Measurements from ENCODE around the gene ZC3H13. TPM values are rescaled to one million over a fixed set of nuclear protein-coding genes. Genes with fewer than 3 reads are reported as not detected.

The ZC3H13 gene
- total RNA-seq, 1 donor from 2014 or later, result 72.3 TPM

GRCh38 chr13:46063292-46063691, 10.7 kb upstream of the ZC3H13 start:
- Mint-ChIP-seq H3K4me1 (ENCODE audit: low read depth, unreplicated experiment) (peaks cover 1% of the 10 kb centered on the region), H3K9me3 (ENCODE audit: unreplicated experiment) (no peaks in the 10 kb centered on the region), H3K27me3 (ENCODE audit: unreplicated experiment) (no peaks in the 10 kb centered on the region), H3K27ac (ENCODE audit: unreplicated experiment) (no peak overlapping the region), H3K36me3 (ENCODE audit: unreplicated experiment) (no peaks in the 10 kb centered on the region), H3K4me3 (ENCODE audit: unreplicated experiment) (no peak overlapping the region)
- TF ChIP-seq, protein P1, sequence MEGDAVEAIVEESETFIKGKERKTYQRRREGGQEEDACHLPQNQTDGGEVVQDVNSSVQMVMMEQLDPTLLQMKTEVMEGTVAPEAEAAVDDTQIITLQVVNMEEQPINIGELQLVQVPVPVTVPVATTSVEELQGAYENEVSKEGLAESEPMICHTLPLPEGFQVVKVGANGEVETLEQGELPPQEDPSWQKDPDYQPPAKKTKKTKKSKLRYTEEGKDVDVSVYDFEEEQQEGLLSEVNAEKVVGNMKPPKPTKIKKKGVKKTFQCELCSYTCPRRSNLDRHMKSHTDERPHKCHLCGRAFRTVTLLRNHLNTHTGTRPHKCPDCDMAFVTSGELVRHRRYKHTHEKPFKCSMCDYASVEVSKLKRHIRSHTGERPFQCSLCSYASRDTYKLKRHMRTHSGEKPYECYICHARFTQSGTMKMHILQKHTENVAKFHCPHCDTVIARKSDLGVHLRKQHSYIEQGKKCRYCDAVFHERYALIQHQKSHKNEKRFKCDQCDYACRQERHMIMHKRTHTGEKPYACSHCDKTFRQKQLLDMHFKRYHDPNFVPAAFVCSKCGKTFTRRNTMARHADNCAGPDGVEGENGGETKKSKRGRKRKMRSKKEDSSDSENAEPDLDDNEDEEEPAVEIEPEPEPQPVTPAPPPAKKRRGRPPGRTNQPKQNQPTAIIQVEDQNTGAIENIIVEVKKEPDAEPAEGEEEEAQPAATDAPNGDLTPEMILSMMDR (IDR thresholded peaks at IDR 0.05; ENCODE audit: partially characterized antibody, unreplicated experiment), result no peak
- no peak for DNase-seq

GRCh38 chr13:46062185-46062584, 9.6 kb upstream of the ZC3H13 start:
- Mint-ChIP-seq H3K4me3 (ENCODE audit: unreplicated experiment) (no peak overlapping the region), H3K27me3 (ENCODE audit: unreplicated experiment) (no peaks in the 10 kb centered on the region), H3K9me3 (ENCODE audit: unreplicated experiment) (no peaks in the 10 kb centered on the region), H3K4me1 (ENCODE audit: low read depth, unreplicated experiment) (peaks cover 1% of the 10 kb centered on the region), H3K36me3 (ENCODE audit: unreplicated experiment) (no peaks in the 10 kb centered on the region), H3K27ac (ENCODE audit: unreplicated experiment) (no peak overlapping the region)
- DNase-seq, result no peak
- TF ChIP-seq, protein P1 (IDR thresholded peaks at IDR 0.05; ENCODE audit: partially characterized antibody, unreplicated experiment), result no peak

- DNase-seq, result no peak
- Mint-ChIP-seq H3K27me3 (ENCODE audit: unreplicated experiment) (no peaks in the 10 kb centered on the region), H3K4me1 (ENCODE audit: low read depth, unreplicated experiment) (peaks cover 1% of the 10 kb centered on the region), H3K4me3 (ENCODE audit: unreplicated experiment) (no peak overlapping the region), H3K27ac (ENCODE audit: unreplicated experiment) (no peak overlapping the region), H3K36me3 (ENCODE audit: unreplicated experiment) (no peaks in the 10 kb centered on the region), H3K9me3 (ENCODE audit: unreplicated experiment) (no peaks in the 10 kb centered on the region)
- TF ChIP-seq, protein P1 (IDR thresholded peaks at IDR 0.05; ENCODE audit: partially characterized antibody, unreplicated experiment), result no peak
These were observed 6.9 kb upstream of the ZC3H13 start for GRCh38 chr13:46059405-46059804.

- Mint-ChIP-seq H3K27me3 (ENCODE audit: unreplicated experiment) (no peaks in the 10 kb centered on the region), H3K4me3 (ENCODE audit: unreplicated experiment) (no peak overlapping the region), H3K36me3 (ENCODE audit: unreplicated experiment) (no peaks in the 10 kb centered on the region), H3K4me1 (ENCODE audit: low read depth, unreplicated experiment) (peaks cover 4% of the 10 kb centered on the region), H3K9me3 (ENCODE audit: unreplicated experiment) (no peaks in the 10 kb centered on the region), H3K27ac (ENCODE audit: unreplicated experiment) (no peak overlapping the region)
- TF ChIP-seq, protein P1 (IDR thresholded peaks at IDR 0.05; ENCODE audit: partially characterized antibody, unreplicated experiment), result no peak
- no peak for DNase-seq
These were observed 5.7 kb upstream of the ZC3H13 start for GRCh38 chr13:46058268-46058667.

GRCh38 chr13:46057256-46058015, 4.9 kb upstream of the ZC3H13 start:
- Mint-ChIP-seq H3K27me3 (ENCODE audit: unreplicated experiment) (peaks cover 2% of the 10 kb centered on the region), H3K4me3 (ENCODE audit: unreplicated experiment) (no peak overlapping the region), H3K36me3 (ENCODE audit: unreplicated experiment) (no peaks in the 10 kb centered on the region), H3K27ac (ENCODE audit: unreplicated experiment) (no peak overlapping the region), H3K9me3 (ENCODE audit: unreplicated experiment) (no peaks in the 10 kb centered on the region), H3K4me1 (ENCODE audit: low read depth, unreplicated experiment) (peaks cover 2% of the 10 kb centered on the region)
- DNase-seq, result no peak
- TF ChIP-seq, protein P1 (IDR thresholded peaks at IDR 0.05; ENCODE audit: partially characterized antibody, unreplicated experiment), result no peak

Data from glutamatergic neuron (in vitro differentiated cells).